ENCODE measurements around the gene IL32.

IL32 gene

DNA sequence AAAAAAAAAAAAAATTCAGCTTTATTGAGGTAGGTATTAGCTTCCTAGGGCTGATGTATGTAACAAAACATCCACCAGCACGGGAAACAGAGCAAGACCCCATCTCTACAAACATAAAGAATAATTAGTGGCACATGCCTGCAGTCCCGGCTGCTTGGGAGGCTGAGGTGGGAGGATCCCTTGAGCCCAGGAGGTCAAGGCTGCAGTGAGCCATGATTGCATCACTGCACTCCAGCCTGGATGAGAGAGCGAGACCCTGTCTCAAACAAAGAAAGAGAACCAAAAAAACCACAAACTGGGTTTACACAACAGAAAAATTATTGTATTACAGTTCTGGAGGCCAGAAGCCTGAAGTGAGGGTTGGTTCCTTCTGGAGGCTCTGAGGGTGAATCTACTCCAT lies 23.1 kb upstream of the IL32 start:
- no peak overlapping the region for H3K4ac ChIP-seq (ENCODE audit: low read depth in 1 of 2, low read length in 2 of 2)
- no peak overlapping the region for H2AFZ ChIP-seq (ENCODE audit: low read depth, low read length)
- DNase-seq, result no peak
- peaks cover 62 to 69% of the 10 kb centered on the region in 2 experiments for H3K27me3 ChIP-seq (ENCODE audit: control insufficient read depth in 1 of 2, insufficient read depth in 1 of 2, low read length in 2 of 2)
- H2BK15ac ChIP-seq (ENCODE audit: low read depth, poor library complexity, severe bottlenecking), result no peak overlapping the region
- no peak overlapping the region for H3K18ac ChIP-seq (ENCODE audit: low read depth in 1 of 2, low read length in 2 of 2)
- H3K9ac ChIP-seq (ENCODE audit: low read length), result no peak overlapping the region
- H3K4me1 ChIP-seq (ENCODE audit: control insufficient read depth, insufficient read depth, low read depth, low read length), result peaks cover 16% of the 10 kb centered on the region
- H3K23ac ChIP-seq (ENCODE audit: low read length in 2 of 2), result no peak overlapping the region
- H4K91ac ChIP-seq (ENCODE audit: low read length), result no peak overlapping the region
- H3K4me3 ChIP-seq (ENCODE audit: insufficient read depth in 1 of 2, low read depth in 1 of 2, low read length in 2 of 2), result no peak overlapping the region
- H3K4me2 ChIP-seq (ENCODE audit: low read length, poor library complexity, severe bottlenecking), result no peak overlapping the region
- no peak overlapping the region for H4K8ac ChIP-seq (ENCODE audit: low read length)
- no peak overlapping the region for H3K14ac ChIP-seq (ENCODE audit: low read length in 2 of 2)
- H2BK12ac ChIP-seq (ENCODE audit: low read length in 2 of 2), result no peak overlapping the region
- H2BK5ac ChIP-seq (ENCODE audit: low read depth, low read length, poor library complexity, severe bottlenecking), result no peak overlapping the region
- no peak overlapping the region for H3K27ac ChIP-seq (ENCODE audit: low read length, poor library complexity, severe bottlenecking)
- H3K79me1 ChIP-seq (replicated peaks; ENCODE audit: low read length, poor library complexity, severe bottlenecking), result no peaks in the 10 kb centered on the region
- no peak overlapping the region for H2BK120ac ChIP-seq (ENCODE audit: low read depth, low read length)
- no peaks in the 10 kb centered on the region for H3K36me3 ChIP-seq (ENCODE audit: control insufficient read depth in 1 of 2, insufficient read depth in 2 of 2, low read depth in 1 of 2, low read length in 2 of 2)
- WGBS, result 83% methylated on average over 1 of the region's 3 CpGs
- no peak overlapping the region for H2AK5ac ChIP-seq (ENCODE audit: low read length, severe bottlenecking)
- no peaks in the 10 kb centered on the region for H3K9me3 ChIP-seq (ENCODE audit: control insufficient read depth, low read length)

GRCh38 chr16:3044708-3045107 lies 20.7 kb upstream of the IL32 start:
- H3K9ac ChIP-seq (ENCODE audit: low read length), result no peak overlapping the region
- no peak overlapping the region for H3K18ac ChIP-seq (ENCODE audit: low read depth in 1 of 2, low read length in 2 of 2)
- H3K4ac ChIP-seq (ENCODE audit: low read depth in 1 of 2, low read length in 2 of 2), result no peak overlapping the region
- DNase-seq, result no peak
- peaks cover 16% of the 10 kb centered on the region for H3K4me1 ChIP-seq (ENCODE audit: control insufficient read depth, insufficient read depth, low read depth, low read length)
- H2BK15ac ChIP-seq (ENCODE audit: low read depth, poor library complexity, severe bottlenecking), result no peak overlapping the region
- H3K36me3 ChIP-seq (ENCODE audit: control insufficient read depth in 1 of 2, insufficient read depth in 2 of 2, low read depth in 1 of 2, low read length in 2 of 2), result no peaks in the 10 kb centered on the region
- no peak overlapping the region for H4K91ac ChIP-seq (ENCODE audit: low read length)
- no peaks in the 10 kb centered on the region for H3K79me1 ChIP-seq (replicated peaks; ENCODE audit: low read length, poor library complexity, severe bottlenecking)
- H3K27ac ChIP-seq (ENCODE audit: low read length, poor library complexity, severe bottlenecking), result no peak overlapping the region
- no peak overlapping the region for H2BK5ac ChIP-seq (ENCODE audit: low read depth, low read length, poor library complexity, severe bottlenecking)
- WGBS, result 89% methylated on average over 4 of the region's 6 CpGs
- H2BK120ac ChIP-seq (ENCODE audit: low read depth, low read length), result no peak overlapping the region
- no peak overlapping the region for H3K23ac ChIP-seq (ENCODE audit: low read length in 2 of 2)
- H3K4me2 ChIP-seq (ENCODE audit: low read length, poor library complexity, severe bottlenecking), result no peak overlapping the region
- H2AFZ ChIP-seq (ENCODE audit: low read depth, low read length), result no peak overlapping the region
- no peak overlapping the region for H3K4me3 ChIP-seq (ENCODE audit: insufficient read depth in 1 of 2, low read depth in 1 of 2, low read length in 2 of 2)
- no peak overlapping the region for H4K8ac ChIP-seq (ENCODE audit: low read length)
- H3K27me3 ChIP-seq (ENCODE audit: control insufficient read depth in 1 of 2, insufficient read depth in 1 of 2, low read length in 2 of 2), result peaks cover 69% of the 10 kb centered on the region in 2 experiments
- no peak overlapping the region for H2AK5ac ChIP-seq (ENCODE audit: low read length, severe bottlenecking)
- no peak overlapping the region for H2BK12ac ChIP-seq (ENCODE audit: low read length in 2 of 2)
- no peak overlapping the region for H3K14ac ChIP-seq (ENCODE audit: low read length in 2 of 2)
- H3K9me3 ChIP-seq (ENCODE audit: control insufficient read depth, low read length), result no peaks in the 10 kb centered on the region

- under 1% methylated on average over 57 of the region's 86 CpGs for WGBS
- peaks cover 16% of the 10 kb centered on the region for H3K4me1 ChIP-seq (ENCODE audit: control insufficient read depth, insufficient read depth, low read depth, low read length)
- H3K27me3 ChIP-seq (ENCODE audit: control insufficient read depth in 1 of 2, insufficient read depth in 1 of 2, low read length in 2 of 2), result peaks cover 74 to 78% of the 10 kb centered on the region in 2 experiments
- no peak within 1 kb of the TSS for H3K14ac ChIP-seq (ENCODE audit: low read length in 2 of 2)
- DNase-seq, result no peak
- H3K9me3 ChIP-seq (ENCODE audit: control insufficient read depth, low read length), result no peaks in the 10 kb centered on the region
- H2BK5ac ChIP-seq (ENCODE audit: low read depth, low read length, poor library complexity, severe bottlenecking), result no peak within 1 kb of the TSS
- H3K79me1 ChIP-seq (replicated peaks; ENCODE audit: low read length, poor library complexity, severe bottlenecking), result no peaks in the 10 kb centered on the region
- H4K8ac ChIP-seq (ENCODE audit: low read length), result no peak within 1 kb of the TSS
- peak within 1 kb of the TSS; percentile 77 for H2AFZ ChIP-seq (ENCODE audit: low read depth, low read length)
- H4K91ac ChIP-seq (ENCODE audit: low read length), result no peak within 1 kb of the TSS
- H3K4me3 ChIP-seq (ENCODE audit: insufficient read depth in 1 of 2, low read depth in 1 of 2, low read length in 2 of 2), result peak within 1 kb of the TSS; percentile 52 to 72
- no peak within 1 kb of the TSS for H2AK5ac ChIP-seq (ENCODE audit: low read length, severe bottlenecking)
- no peak within 1 kb of the TSS for H3K27ac ChIP-seq (ENCODE audit: low read length, poor library complexity, severe bottlenecking)
- no peak within 1 kb of the TSS for H2BK120ac ChIP-seq (ENCODE audit: low read depth, low read length)
- no peak within 1 kb of the TSS for H3K9ac ChIP-seq (ENCODE audit: low read length)
- H3K4me2 ChIP-seq (ENCODE audit: low read length, poor library complexity, severe bottlenecking), result peak within 1 kb of the TSS; percentile 94
- no peak within 1 kb of the TSS for H3K4ac ChIP-seq (ENCODE audit: low read depth in 1 of 2, low read length in 2 of 2)
- no peaks in the 10 kb centered on the region for H3K36me3 ChIP-seq (ENCODE audit: control insufficient read depth in 1 of 2, insufficient read depth in 2 of 2, low read depth in 1 of 2, low read length in 2 of 2)
- no peak within 1 kb of the TSS for H2BK12ac ChIP-seq (ENCODE audit: low read length in 2 of 2)
- H3K23ac ChIP-seq (ENCODE audit: low read length in 2 of 2), result peak within 1 kb of the TSS in 1 of 2 experiments; percentile 93
- no peak within 1 kb of the TSS for H3K18ac ChIP-seq (ENCODE audit: low read depth in 1 of 2, low read length in 2 of 2)
- no peak within 1 kb of the TSS for H2BK15ac ChIP-seq (ENCODE audit: low read depth, poor library complexity, severe bottlenecking)
Observed at GRCh38 chr16:3045758-3046640, 19.4 kb upstream of the IL32 start, which contains the start of gene MMP25. MMP25 (plus strand) TSS chr16:3046561; CDS start chr16:3046918, 357 bp downstream.

DNA sequence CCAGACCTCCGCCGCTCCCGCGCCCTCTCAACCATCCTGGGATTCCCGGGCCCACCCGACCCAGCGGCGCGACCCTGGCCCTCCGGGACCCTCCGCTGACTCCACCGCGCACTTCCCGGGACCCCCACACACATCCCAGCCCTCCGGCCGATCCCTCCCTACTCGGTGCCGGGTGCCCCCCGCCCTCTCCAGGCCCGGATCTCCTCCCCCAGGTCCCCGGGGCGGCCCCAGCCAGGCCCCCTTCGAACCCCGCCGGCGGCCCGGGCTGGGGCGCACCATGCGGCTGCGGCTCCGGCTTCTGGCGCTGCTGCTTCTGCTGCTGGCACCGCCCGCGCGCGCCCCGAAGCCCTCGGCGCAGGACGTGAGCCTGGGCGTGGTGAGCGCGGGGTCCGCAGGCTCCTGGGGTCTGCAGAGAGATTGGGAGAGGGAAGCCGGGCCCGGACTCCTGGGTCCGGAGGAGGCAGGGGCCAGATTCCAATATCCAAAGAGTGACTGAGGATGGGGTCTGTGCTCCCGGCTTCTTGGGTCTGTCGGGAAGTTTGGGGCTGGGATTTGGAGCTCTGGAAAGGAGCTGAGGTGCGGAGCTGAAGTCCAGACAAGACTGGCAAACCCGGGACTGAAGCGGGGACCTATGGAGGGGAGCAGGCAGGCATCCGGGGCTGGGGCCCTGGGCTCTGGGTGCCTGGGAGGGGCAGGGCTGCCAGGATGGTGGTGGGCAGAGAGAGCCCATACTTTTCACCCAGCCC lies 18.6 kb upstream of the IL32 start:
- Histone ChIP-seq H2AK5ac (ENCODE audit: low read length, severe bottlenecking) (no peak overlapping the region), H2AFZ (ENCODE audit: low read depth, low read length) (no peak overlapping the region), H3K27ac (ENCODE audit: low read length, poor library complexity, severe bottlenecking) (no peak overlapping the region), H2BK15ac (ENCODE audit: low read depth, poor library complexity, severe bottlenecking) (no peak overlapping the region), H2BK120ac (ENCODE audit: low read depth, low read length) (no peak overlapping the region), H2BK12ac (ENCODE audit: low read length in 2 of 2) (no peak overlapping the region), H3K4me1 (ENCODE audit: control insufficient read depth, insufficient read depth, low read depth, low read length) (peaks cover 16% of the 10 kb centered on the region), H3K4me3 (ENCODE audit: insufficient read depth in 1 of 2, low read depth in 1 of 2, low read length in 2 of 2) (peak overlapping the region in 1 of 2 experiments; percentile 52), H3K79me1 (replicated peaks; ENCODE audit: low read length, poor library complexity, severe bottlenecking) (no peaks in the 10 kb centered on the region), H4K8ac (ENCODE audit: low read length) (no peak overlapping the region), H3K36me3 (ENCODE audit: control insufficient read depth in 1 of 2, insufficient read depth in 2 of 2, low read depth in 1 of 2, low read length in 2 of 2) (no peaks in the 10 kb centered on the region), H3K4me2 (ENCODE audit: low read length, poor library complexity, severe bottlenecking) (peak overlapping the region; percentile 94), H3K14ac (ENCODE audit: low read length in 2 of 2) (no peak overlapping the region), H3K18ac (ENCODE audit: low read depth in 1 of 2, low read length in 2 of 2) (no peak overlapping the region), H4K91ac (ENCODE audit: low read length) (no peak overlapping the region), H2BK5ac (ENCODE audit: low read depth, low read length, poor library complexity, severe bottlenecking) (no peak overlapping the region), H3K9ac (ENCODE audit: low read length) (no peak overlapping the region), H3K4ac (ENCODE audit: low read depth in 1 of 2, low read length in 2 of 2) (no peak overlapping the region), H3K23ac (ENCODE audit: low read length in 2 of 2) (no peak overlapping the region), H3K27me3 (ENCODE audit: control insufficient read depth in 1 of 2, insufficient read depth in 1 of 2, low read length in 2 of 2) (peaks cover 80 to 82% of the 10 kb centered on the region in 2 experiments), H3K9me3 (ENCODE audit: control insufficient read depth, low read length) (no peaks in the 10 kb centered on the region)
- DNase-seq, result no peak
- WGBS, result 2% methylated on average over 47 of the region's 54 CpGs
